SK-N-SH (cell line): ENCODE results near the gene ZNF697.

Experiments used
- EZH2phosphoT487 ChIP-seq: fragments of 200-600 bp; sonication (generic); IDR thresholded peaks from 2 replicates; pipeline ENCODE4 v1.6.1; 2017; ENCODE audit warnings: low read depth, mixed run types, mild to moderate bottlenecking, antibody characterized with exemption, moderate library complexity, borderline replicate concordance
- JUND ChIP-seq: IDR thresholded peaks from 2 replicates; pipeline ENCODE4 v1.4.0; 2012
- SIN3A ChIP-seq: IDR thresholded peaks from 2 replicates; pipeline ENCODE4 v1.6.1; 2012; ENCODE audit warnings: low read depth, mild to moderate bottlenecking, low read length, moderate library complexity, borderline replicate concordance
- TF ChIP-seq, protein P1 (sequence below): fragments of 200-600 bp; sonication (generic); IDR thresholded peaks from 2 replicates; pipeline ENCODE4 v1.6.1; 2017; ENCODE audit warnings: antibody characterized with exemption, mild to moderate bottlenecking, moderate library complexity
- TF ChIP-seq, protein P2 (sequence below): IDR thresholded peaks from 2 replicates; pipeline ENCODE4 v1.6.1; 2012; ENCODE audit warnings: mild to moderate bottlenecking, low read depth, low read length, moderate library complexity
- TF ChIP-seq, protein P3 (sequence below): IDR thresholded peaks from 2 replicates; pipeline ENCODE4; 2012

DNA sequence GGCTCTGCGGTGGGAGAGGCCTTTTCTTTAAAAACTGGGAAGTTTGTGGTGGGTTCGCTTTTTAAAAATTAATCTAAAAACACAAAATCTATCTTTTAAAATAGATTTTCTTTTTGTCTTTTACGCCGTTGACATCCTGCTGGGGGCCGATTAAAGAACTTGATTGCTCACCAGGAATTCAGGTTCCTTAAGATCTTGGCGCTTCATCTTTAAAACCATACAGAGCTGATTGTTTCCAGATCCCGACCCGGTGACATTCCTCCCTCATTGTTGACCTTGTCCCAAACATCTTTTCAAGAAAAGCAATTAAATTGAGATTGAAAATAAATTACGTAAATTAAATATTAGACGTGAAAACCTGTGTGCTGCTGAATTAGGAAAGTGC, 546 bp upstream of the ZNF697 start:
- TF ChIP-seq JUND (no peak), SIN3A (no peak), EZH2phosphoT487 (no peak)
- TF ChIP-seq, protein P1, sequence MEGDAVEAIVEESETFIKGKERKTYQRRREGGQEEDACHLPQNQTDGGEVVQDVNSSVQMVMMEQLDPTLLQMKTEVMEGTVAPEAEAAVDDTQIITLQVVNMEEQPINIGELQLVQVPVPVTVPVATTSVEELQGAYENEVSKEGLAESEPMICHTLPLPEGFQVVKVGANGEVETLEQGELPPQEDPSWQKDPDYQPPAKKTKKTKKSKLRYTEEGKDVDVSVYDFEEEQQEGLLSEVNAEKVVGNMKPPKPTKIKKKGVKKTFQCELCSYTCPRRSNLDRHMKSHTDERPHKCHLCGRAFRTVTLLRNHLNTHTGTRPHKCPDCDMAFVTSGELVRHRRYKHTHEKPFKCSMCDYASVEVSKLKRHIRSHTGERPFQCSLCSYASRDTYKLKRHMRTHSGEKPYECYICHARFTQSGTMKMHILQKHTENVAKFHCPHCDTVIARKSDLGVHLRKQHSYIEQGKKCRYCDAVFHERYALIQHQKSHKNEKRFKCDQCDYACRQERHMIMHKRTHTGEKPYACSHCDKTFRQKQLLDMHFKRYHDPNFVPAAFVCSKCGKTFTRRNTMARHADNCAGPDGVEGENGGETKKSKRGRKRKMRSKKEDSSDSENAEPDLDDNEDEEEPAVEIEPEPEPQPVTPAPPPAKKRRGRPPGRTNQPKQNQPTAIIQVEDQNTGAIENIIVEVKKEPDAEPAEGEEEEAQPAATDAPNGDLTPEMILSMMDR, result no peak
- TF ChIP-seq, protein P2, sequence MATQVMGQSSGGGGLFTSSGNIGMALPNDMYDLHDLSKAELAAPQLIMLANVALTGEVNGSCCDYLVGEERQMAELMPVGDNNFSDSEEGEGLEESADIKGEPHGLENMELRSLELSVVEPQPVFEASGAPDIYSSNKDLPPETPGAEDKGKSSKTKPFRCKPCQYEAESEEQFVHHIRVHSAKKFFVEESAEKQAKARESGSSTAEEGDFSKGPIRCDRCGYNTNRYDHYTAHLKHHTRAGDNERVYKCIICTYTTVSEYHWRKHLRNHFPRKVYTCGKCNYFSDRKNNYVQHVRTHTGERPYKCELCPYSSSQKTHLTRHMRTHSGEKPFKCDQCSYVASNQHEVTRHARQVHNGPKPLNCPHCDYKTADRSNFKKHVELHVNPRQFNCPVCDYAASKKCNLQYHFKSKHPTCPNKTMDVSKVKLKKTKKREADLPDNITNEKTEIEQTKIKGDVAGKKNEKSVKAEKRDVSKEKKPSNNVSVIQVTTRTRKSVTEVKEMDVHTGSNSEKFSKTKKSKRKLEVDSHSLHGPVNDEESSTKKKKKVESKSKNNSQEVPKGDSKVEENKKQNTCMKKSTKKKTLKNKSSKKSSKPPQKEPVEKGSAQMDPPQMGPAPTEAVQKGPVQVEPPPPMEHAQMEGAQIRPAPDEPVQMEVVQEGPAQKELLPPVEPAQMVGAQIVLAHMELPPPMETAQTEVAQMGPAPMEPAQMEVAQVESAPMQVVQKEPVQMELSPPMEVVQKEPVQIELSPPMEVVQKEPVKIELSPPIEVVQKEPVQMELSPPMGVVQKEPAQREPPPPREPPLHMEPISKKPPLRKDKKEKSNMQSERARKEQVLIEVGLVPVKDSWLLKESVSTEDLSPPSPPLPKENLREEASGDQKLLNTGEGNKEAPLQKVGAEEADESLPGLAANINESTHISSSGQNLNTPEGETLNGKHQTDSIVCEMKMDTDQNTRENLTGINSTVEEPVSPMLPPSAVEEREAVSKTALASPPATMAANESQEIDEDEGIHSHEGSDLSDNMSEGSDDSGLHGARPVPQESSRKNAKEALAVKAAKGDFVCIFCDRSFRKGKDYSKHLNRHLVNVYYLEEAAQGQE, result no peak
- TF ChIP-seq, protein P3, sequence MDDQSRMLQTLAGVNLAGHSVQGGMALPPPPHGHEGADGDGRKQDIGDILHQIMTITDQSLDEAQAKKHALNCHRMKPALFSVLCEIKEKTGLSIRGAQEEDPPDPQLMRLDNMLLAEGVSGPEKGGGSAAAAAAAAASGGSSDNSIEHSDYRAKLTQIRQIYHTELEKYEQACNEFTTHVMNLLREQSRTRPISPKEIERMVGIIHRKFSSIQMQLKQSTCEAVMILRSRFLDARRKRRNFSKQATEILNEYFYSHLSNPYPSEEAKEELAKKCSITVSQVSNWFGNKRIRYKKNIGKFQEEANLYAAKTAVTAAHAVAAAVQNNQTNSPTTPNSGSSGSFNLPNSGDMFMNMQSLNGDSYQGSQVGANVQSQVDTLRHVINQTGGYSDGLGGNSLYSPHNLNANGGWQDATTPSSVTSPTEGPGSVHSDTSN, result peak; percentile 17; the same call in 1 of the 2 replicates
